Trophoblast cell (in vitro differentiated cells and primary cell): ENCODE measurements around the gene CRABP2.
A peak's percentile ranks its signal among the peaks of the same experiment; 100 is the strongest.

Experiments used
- DNase-seq, 2 donors: peaks; one replicate each; pipeline ENCODE4 v3.0.0-alpha.2; 2016
- H2AFZ ChIP-seq: 2 replicates; pipeline ENCODE4 v1.6.1; 2013; ENCODE audit warnings: low read length, moderate library complexity, mild to moderate bottlenecking; ENCODE audit not compliant: insufficient read depth, poor library complexity
- H2AK5ac ChIP-seq: 2 replicates; pipeline ENCODE4 v1.6.1; 2013; ENCODE audit warnings: mild to moderate bottlenecking, low read length
- H2BK120ac ChIP-seq: 2 replicates; pipeline ENCODE4 v1.6.1; 2013; ENCODE audit warnings: low read length, mild to moderate bottlenecking, moderate library complexity; ENCODE audit not compliant: insufficient read depth, poor library complexity
- H2BK12ac ChIP-seq: 2 replicates; pipeline ENCODE4 v1.6.1; 2013; ENCODE audit warnings: mild to moderate bottlenecking, low read length, moderate library complexity
- H2BK5ac ChIP-seq: 2 replicates; pipeline ENCODE4 v1.6.1; 2013; ENCODE audit warnings: low read length, low read depth, moderate library complexity, mild to moderate bottlenecking; ENCODE audit not compliant: poor library complexity
- H3K14ac ChIP-seq: 2 replicates; pipeline ENCODE4 v1.6.1; 2013; ENCODE audit warnings: mild to moderate bottlenecking, low read length
- H3K18ac ChIP-seq: 2 replicates; pipeline ENCODE4 v1.6.1; 2013; ENCODE audit warnings: mild to moderate bottlenecking, low read length
- H3K23ac ChIP-seq: 2 replicates; pipeline ENCODE4 v1.6.1; 2013; ENCODE audit warnings: low read length
- H3K27ac ChIP-seq: 2 replicates; pipeline ENCODE4 v1.5.1; 2013; ENCODE audit warnings: low read depth, mild to moderate bottlenecking, inconsistent platforms, low read length, moderate library complexity
- H3K27me3 ChIP-seq: 2 replicates; pipeline ENCODE4 v1.6.1; 2013; ENCODE audit warnings: inconsistent platforms, mild to moderate bottlenecking, low read length, moderate library complexity; ENCODE audit not compliant: insufficient read depth
- H3K36me3 ChIP-seq, 2 experiments: 1 replicate in 1 of 2; 2 replicates in 1 of 2; pipeline ENCODE4 v1.6.1; 2013; ENCODE audit warnings: low read length in 2 of 2, mild to moderate bottlenecking in 2 of 2, moderate library complexity in 1 of 2; ENCODE audit not compliant: insufficient read depth in 2 of 2, control insufficient read depth in 1 of 2
- H3K4ac ChIP-seq: 2 replicates; pipeline ENCODE4 v1.6.1; 2013; ENCODE audit warnings: low read depth, mild to moderate bottlenecking, low read length, moderate library complexity
- H3K4me1 ChIP-seq, 2 experiments: 1 replicate in 1 of 2; 2 replicates in 1 of 2; pipeline ENCODE4 v1.6.1; 2013; ENCODE audit warnings: low read length in 2 of 2, mild to moderate bottlenecking in 2 of 2, moderate library complexity in 1 of 2; ENCODE audit not compliant: insufficient read depth in 2 of 2, control insufficient read depth in 1 of 2
- H3K4me2 ChIP-seq: 2 replicates; pipeline ENCODE4 v1.6.1; 2013; ENCODE audit warnings: inconsistent platforms, mild to moderate bottlenecking, low read length, moderate library complexity
- H3K4me3 ChIP-seq: 2 replicates; pipeline ENCODE4 v1.5.1; 2013; ENCODE audit warnings: mild to moderate bottlenecking, low read depth, low read length, inconsistent platforms
- H3K79me1 ChIP-seq: one replicate; pipeline ENCODE4 v1.6.1; 2013; ENCODE audit warnings: low read length
- H3K79me2 ChIP-seq: 2 replicates; pipeline ENCODE4 v1.6.1; 2013; ENCODE audit warnings: low read length, mild to moderate bottlenecking; ENCODE audit not compliant: control insufficient read depth, insufficient read depth, poor library complexity
- H3K9ac ChIP-seq: 2 replicates; pipeline ENCODE4 v1.6.1; 2013; ENCODE audit warnings: mild to moderate bottlenecking, low read length
- H3K9me3 ChIP-seq: 2 replicates; pipeline ENCODE4 v1.6.1; 2013; ENCODE audit warnings: low read depth, mild to moderate bottlenecking, control low read depth, inconsistent platforms, low read length; ENCODE audit not compliant: insufficient read depth
- H4K12ac ChIP-seq: 2 replicates; pipeline ENCODE4 v1.6.1; 2013; ENCODE audit warnings: low read depth, mild to moderate bottlenecking, low read length, moderate library complexity
- H4K8ac ChIP-seq: 2 replicates; pipeline ENCODE4 v1.6.1; 2013; ENCODE audit warnings: low read depth, mild to moderate bottlenecking, low read length, moderate library complexity
- H4K91ac ChIP-seq: one replicate; pipeline ENCODE4 v1.6.1; 2013; ENCODE audit warnings: low read depth, mild to moderate bottlenecking, low read length, moderate library complexity
- WGBS: extraction: QIAGEN DNeasy Blood & Tissue Kit; methylation state at CpG from one replicate; pipeline ENCODE4 v1.1.7; 2013; ENCODE audit warnings: missing lambda C conversion rate; ENCODE audit not compliant: insufficient read length, insufficient coverage; ENCODE audit errors: extremely low coverage; 5-methylcytosine and 5-hydroxymethylcytosine counted together

Gene CRABP2

GRCh38 chr1:156703741-156704140, 1.6 kb downstream of the CRABP2 start:
- Histone ChIP-seq H2BK5ac (no peak overlapping the region), H2BK120ac (no peak overlapping the region), H3K9me3 (peaks cover 3% of the 10 kb centered on the region), H3K9ac (no peak overlapping the region), H4K91ac (no peak overlapping the region), H4K12ac (no peak overlapping the region), H3K4me1 (peaks cover 44 to 61% of the 10 kb centered on the region in 2 experiments), H2BK12ac (no peak overlapping the region), H3K4me3 (no peak overlapping the region), H3K79me2 (no peaks in the 10 kb centered on the region), H3K27ac (no peak overlapping the region), H3K23ac (no peak overlapping the region), H3K36me3 (peaks cover 21 to 23% of the 10 kb centered on the region in 2 experiments), H2AFZ (no peak overlapping the region), H3K18ac (peak overlapping the region; percentile 4), H3K4me2 (peak overlapping the region; percentile 55), H3K79me1 (peaks cover 21% of the 10 kb centered on the region), H4K8ac (no peak overlapping the region), H3K4ac (no peak overlapping the region), H3K27me3 (peaks cover 3% of the 10 kb centered on the region), H2AK5ac (no peak overlapping the region), H3K14ac (no peak overlapping the region)
- WGBS, result no CpG with 5 or more reads among the region's 4 CpGs
- DNase-seq, result no peak

GRCh38 chr1:156703336-156703735, 2.0 kb downstream of the CRABP2 start:
- H3K79me2 ChIP-seq, result no peaks in the 10 kb centered on the region
- H3K79me1 ChIP-seq, result peaks cover 21% of the 10 kb centered on the region
- no peak for DNase-seq
- peak overlapping the region; percentile 55 for H3K4me2 ChIP-seq
- H3K9me3 ChIP-seq, result peaks cover 3% of the 10 kb centered on the region
- H3K14ac ChIP-seq, result no peak overlapping the region
- peaks cover 3% of the 10 kb centered on the region for H3K27me3 ChIP-seq
- H4K8ac ChIP-seq, result no peak overlapping the region
- no peak overlapping the region for H3K4ac ChIP-seq
- peak overlapping the region; percentile 4 for H3K18ac ChIP-seq
- H3K36me3 ChIP-seq, result peaks cover 22 to 26% of the 10 kb centered on the region in 2 experiments
- no peak overlapping the region for H4K91ac ChIP-seq
- no peak overlapping the region for H2AFZ ChIP-seq
- H2BK5ac ChIP-seq, result no peak overlapping the region
- H2AK5ac ChIP-seq, result no peak overlapping the region
- no CpG with 5 or more reads among the region's 4 CpGs for WGBS
- no peak overlapping the region for H3K9ac ChIP-seq
- H3K27ac ChIP-seq, result no peak overlapping the region
- H3K23ac ChIP-seq, result no peak overlapping the region
- H2BK120ac ChIP-seq, result no peak overlapping the region
- no peak overlapping the region for H4K12ac ChIP-seq
- H3K4me1 ChIP-seq, result peaks cover 40 to 57% of the 10 kb centered on the region in 2 experiments
- H3K4me3 ChIP-seq, result no peak overlapping the region
- no peak overlapping the region for H2BK12ac ChIP-seq

- no peak overlapping the region for H4K8ac ChIP-seq
- H2AFZ ChIP-seq, result no peak overlapping the region
- no peak overlapping the region for H4K12ac ChIP-seq
- peak overlapping the region; percentile 9 for H3K4me2 ChIP-seq
- H3K79me2 ChIP-seq, result no peaks in the 10 kb centered on the region
- no peak overlapping the region for H3K18ac ChIP-seq
- H2BK5ac ChIP-seq, result no peak overlapping the region
- no peak overlapping the region for H2AK5ac ChIP-seq
- H3K9me3 ChIP-seq, result peaks cover 3% of the 10 kb centered on the region
- H3K14ac ChIP-seq, result no peak overlapping the region
- no peak overlapping the region for H3K9ac ChIP-seq
- peaks cover 11% of the 10 kb centered on the region for H3K79me1 ChIP-seq
- H3K27ac ChIP-seq, result no peak overlapping the region
- peaks cover 22 to 26% of the 10 kb centered on the region in 2 experiments for H3K36me3 ChIP-seq
- H3K4ac ChIP-seq, result no peak overlapping the region
- no peak overlapping the region for H4K91ac ChIP-seq
- H2BK12ac ChIP-seq, result no peak overlapping the region
- H3K4me3 ChIP-seq, result no peak overlapping the region
- no peak overlapping the region for H2BK120ac ChIP-seq
- peaks cover 3% of the 10 kb centered on the region for H3K27me3 ChIP-seq
- WGBS, result no CpG with 5 or more reads among the region's 8 CpGs
- no peak for DNase-seq
- no peak overlapping the region for H3K23ac ChIP-seq
- peaks cover 20 to 37% of the 10 kb centered on the region in 2 experiments for H3K4me1 ChIP-seq
Observed at GRCh38 chr1:156700736-156701531, 4.4 kb downstream of the CRABP2 start.

GRCh38 chr1:156698995-156699394, 6.4 kb downstream of the CRABP2 start:
- Histone ChIP-seq H2AK5ac (no peak overlapping the region), H4K91ac (no peak overlapping the region), H3K9me3 (peaks cover 3% of the 10 kb centered on the region), H2BK12ac (no peak overlapping the region), H4K12ac (no peak overlapping the region), H3K4me2 (no peak overlapping the region), H3K14ac (no peak overlapping the region), H3K27me3 (no peaks in the 10 kb centered on the region), H2BK5ac (no peak overlapping the region), H3K23ac (no peak overlapping the region), H3K79me2 (no peaks in the 10 kb centered on the region), H3K9ac (no peak overlapping the region), H3K4me1 (peaks cover 14 to 25% of the 10 kb centered on the region in 2 experiments), H3K4me3 (no peak overlapping the region), H3K27ac (no peak overlapping the region), H2BK120ac (no peak overlapping the region), H3K79me1 (peaks cover 5% of the 10 kb centered on the region), H4K8ac (no peak overlapping the region), H2AFZ (no peak overlapping the region), H3K18ac (no peak overlapping the region), H3K36me3 (peaks cover 22 to 26% of the 10 kb centered on the region in 2 experiments), H3K4ac (no peak overlapping the region)
- no peak for DNase-seq
- WGBS, result no CpG with 5 or more reads among the region's 1 CpG
